ENCODE data around the gene DALRD3.

The DALRD3 gene

DNA sequence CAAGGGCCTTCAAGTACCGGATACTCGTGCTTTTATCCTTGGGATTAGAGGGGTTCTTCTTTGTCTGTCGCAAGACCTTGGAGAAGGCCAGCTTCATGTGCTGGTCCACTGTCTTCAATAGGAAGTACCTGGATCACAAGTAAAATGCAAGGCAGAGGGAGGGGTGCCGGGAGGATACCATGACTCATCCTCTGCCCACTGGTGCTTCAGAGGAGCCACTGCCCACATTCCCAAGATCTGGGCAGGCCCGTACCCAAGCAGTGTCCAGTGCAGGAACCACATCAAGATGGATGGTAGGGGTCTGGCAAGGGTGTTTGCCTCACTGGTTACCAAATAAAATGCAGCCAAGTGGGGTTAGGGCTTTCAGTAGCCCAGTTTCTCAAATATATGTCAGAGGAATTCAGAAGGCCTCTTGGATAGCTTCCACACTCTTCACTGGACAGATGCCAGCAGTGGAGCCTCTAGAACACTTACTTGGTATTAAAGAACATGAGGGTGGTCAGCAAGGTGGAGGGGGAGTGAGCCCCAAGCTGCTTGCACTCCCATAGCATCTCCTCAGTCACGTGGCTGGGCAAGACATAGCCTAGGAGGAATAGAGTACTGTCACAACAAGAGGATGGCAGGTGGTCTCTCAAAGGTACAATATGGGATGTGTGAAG lies 14.4 kb upstream of the DALRD3 start:
- DNase-seq (ENCODE audit: low read depth): no peak
- H3K4me3 ChIP-seq (ENCODE audit: low read depth, low read length): no peak overlapping the region
- TF ChIP-seq, protein P1, sequence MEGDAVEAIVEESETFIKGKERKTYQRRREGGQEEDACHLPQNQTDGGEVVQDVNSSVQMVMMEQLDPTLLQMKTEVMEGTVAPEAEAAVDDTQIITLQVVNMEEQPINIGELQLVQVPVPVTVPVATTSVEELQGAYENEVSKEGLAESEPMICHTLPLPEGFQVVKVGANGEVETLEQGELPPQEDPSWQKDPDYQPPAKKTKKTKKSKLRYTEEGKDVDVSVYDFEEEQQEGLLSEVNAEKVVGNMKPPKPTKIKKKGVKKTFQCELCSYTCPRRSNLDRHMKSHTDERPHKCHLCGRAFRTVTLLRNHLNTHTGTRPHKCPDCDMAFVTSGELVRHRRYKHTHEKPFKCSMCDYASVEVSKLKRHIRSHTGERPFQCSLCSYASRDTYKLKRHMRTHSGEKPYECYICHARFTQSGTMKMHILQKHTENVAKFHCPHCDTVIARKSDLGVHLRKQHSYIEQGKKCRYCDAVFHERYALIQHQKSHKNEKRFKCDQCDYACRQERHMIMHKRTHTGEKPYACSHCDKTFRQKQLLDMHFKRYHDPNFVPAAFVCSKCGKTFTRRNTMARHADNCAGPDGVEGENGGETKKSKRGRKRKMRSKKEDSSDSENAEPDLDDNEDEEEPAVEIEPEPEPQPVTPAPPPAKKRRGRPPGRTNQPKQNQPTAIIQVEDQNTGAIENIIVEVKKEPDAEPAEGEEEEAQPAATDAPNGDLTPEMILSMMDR (IDR thresholded peaks at IDR 0.05; ENCODE audit: control insufficient read depth, extremely low read depth, insufficient read depth): no peak

DNA sequence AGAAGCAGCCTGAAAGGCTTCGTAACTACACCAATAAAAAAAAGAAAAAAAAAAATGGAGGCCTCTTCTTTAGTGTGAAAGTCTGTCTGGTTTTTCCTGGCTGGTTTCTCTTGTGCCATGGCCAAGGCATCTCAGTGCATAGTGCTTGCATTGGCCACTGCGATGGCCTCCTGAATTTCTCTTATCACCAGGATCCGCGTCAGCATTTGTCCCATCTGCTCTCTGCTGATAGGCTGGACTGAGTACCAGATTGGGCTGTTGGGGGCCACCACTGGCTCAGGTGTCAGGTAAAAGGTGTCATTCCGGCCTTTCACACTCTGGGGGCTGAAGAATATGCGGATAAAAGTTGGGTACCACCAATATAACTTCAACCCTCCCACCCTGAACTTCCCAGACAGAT lies 11.9 kb upstream of the DALRD3 start:
- DNase-seq (ENCODE audit: low read depth): no peak
- TF ChIP-seq, protein P1 (IDR thresholded peaks at IDR 0.05; ENCODE audit: control insufficient read depth, extremely low read depth, insufficient read depth): no peak
- no peak overlapping the region for H3K4me3 ChIP-seq (ENCODE audit: low read depth, low read length)

DNA sequence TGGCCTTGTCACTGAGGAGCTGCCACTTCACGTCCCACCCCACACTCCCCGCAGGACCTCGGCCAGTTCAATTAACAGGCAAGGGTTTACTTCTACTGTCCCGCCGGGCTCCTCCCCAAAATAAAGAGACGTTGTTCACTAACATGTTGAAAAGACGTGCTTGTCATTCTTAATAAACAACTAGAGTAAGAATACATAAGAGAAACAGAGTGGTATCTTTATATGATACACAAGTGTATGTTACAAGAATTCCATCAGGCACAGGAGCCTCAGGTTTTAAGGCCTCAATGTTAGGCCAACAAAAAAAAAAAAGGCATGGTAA lies 11.1 kb upstream of the DALRD3 start:
- no peak for DNase-seq (ENCODE audit: low read depth)
- TF ChIP-seq, protein P1 (IDR thresholded peaks at IDR 0.05; ENCODE audit: control insufficient read depth, extremely low read depth, insufficient read depth): no peak
- H3K4me3 ChIP-seq (ENCODE audit: low read depth, low read length): peak overlapping the region; percentile 97

DNA sequence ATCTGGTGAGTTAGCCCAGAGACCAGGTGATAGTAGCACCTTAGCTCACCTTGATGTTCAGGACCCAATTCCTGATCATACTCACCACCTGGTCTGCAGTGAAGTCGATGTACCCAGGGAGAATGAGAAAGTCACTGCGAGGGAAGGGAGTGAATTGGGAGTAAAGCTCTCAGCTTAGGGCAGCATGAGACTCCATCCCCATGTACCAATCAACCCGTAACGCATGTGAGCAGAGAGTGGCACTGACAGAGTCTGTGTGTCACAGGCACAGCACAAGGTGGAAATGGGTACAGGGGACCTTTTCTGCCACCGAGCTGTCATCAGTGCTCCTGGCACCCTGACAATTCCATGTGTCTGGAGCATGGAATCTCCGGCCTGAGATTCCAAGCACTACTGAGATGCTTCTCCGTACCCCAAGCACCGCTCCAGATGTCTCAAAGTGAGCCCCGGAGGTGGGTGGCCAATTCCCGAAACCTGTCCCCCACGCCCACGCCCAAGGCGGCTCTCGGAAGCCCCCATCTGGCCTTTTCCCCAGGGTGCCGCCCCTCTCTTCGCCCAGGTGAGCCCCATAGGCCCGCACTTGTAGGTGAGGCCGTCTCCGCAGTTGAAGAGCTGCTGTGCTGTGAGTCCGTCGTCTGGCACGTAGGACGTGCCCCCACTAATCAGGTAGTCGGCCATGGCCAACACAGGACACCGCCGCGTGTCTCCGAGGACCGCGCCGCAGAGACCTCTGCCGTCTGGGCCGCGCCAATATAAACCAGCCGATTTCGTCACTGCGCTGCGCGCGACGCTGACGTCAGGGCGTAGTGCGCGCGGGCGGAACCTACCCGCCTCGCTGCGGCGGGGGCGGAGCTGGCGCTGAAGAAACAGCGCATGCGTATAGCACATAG lies 10.5 kb upstream of the DALRD3 start, which contains the start of gene IMPDH2:
Gene IMPDH2, minus strand, starts transcription at position 726 of the 890 bp plus-strand sequence. Its CDS starts 48 bp downstream, at position 678.
- DNase-seq (ENCODE audit: low read depth): no peak
- TF ChIP-seq, protein P1 (IDR thresholded peaks at IDR 0.05; ENCODE audit: control insufficient read depth, extremely low read depth, insufficient read depth): no peak; the same call in 1 of the 2 replicates
- H3K4me3 ChIP-seq (ENCODE audit: low read depth, low read length): peak within 1 kb of the TSS; percentile 97

DNA sequence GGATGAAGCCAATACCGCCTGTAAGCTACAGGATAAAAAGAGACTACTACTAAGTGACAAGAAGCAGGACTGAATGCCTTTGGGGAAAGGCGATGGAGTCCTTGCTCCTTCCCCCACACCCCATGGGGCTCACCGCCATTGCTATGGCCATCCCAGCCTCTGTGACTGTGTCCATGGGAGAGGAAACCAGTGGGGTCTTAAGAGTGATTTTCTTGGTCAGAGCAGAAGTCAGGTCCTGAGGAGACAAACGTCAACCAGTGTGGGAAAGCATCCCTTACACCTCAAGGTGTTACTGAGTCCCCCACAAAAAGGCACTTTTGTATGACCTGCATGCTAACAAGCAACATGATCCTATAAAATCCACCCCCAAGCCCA lies 9.9 kb upstream of the DALRD3 start:
- peak overlapping the region; percentile 97 for H3K4me3 ChIP-seq (ENCODE audit: low read depth, low read length)
- DNase-seq (ENCODE audit: low read depth): no peak
- TF ChIP-seq, protein P1 (IDR thresholded peaks at IDR 0.05; ENCODE audit: control insufficient read depth, extremely low read depth, insufficient read depth): no peak

DNA sequence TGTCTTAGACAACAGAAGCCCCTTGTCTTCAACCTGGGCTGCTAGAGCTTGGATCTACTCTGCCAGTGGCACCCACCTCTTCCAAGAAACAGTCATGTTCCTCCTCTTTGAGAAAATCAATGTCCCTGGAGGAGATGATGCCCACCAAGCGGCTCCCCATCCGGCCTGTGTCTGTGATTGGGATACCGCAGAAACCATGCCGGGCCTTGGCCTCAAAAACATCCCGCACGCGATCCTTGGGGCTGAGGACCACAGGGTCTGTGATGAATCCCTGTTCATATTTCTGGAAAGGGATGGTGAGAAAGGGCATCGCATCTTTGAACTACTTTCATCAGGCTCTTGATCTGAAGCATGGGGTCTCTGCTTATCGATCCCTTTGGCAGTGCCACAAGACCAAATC lies 9.3 kb upstream of the DALRD3 start:
- no peak for DNase-seq (ENCODE audit: low read depth)
- TF ChIP-seq, protein P1 (IDR thresholded peaks at IDR 0.05; ENCODE audit: control insufficient read depth, extremely low read depth, insufficient read depth): no peak
- peak overlapping the region; percentile 97; the same call in 1 of the 2 replicates for H3K4me3 ChIP-seq (ENCODE audit: low read depth, low read length)

Data from LNCaP clone FGC (cell line).